ENCODE measurements around the gene SCGB3A1. TPM values are rescaled to one million over a fixed set of nuclear protein-coding genes. Genes with fewer than 3 reads are reported as not detected.

Gene SCGB3A1
- total and polyA plus RNA-seq, 3 experiments from 2014 or later, result 0.95 to 2.0 (median 1.6) TPM

- Mint-ChIP-seq H3K36me3 (peaks cover 0 to 15% (median 0%) of the 10 kb centered on the region in 3 donors), H3K4me1 (no peaks in the 10 kb centered on the region), H3K4me3 (no peak overlapping the region), H3K9me3 (no peaks in the 10 kb centered on the region), H3K27ac (peak overlapping the region in 2 of 8 donors; percentile 42 to 90), H3K27me3 (no peaks in the 10 kb centered on the region)
- H3K36me3 ChIP-seq (ENCODE audit: insufficient read depth, low read length), result no peaks in the 10 kb centered on the region
- H3K27me3 ChIP-seq (ENCODE audit: insufficient read depth, low read length, poor library complexity, severe bottlenecking), result no peaks in the 10 kb centered on the region
- CTCF ChIA-PET, result no interaction called here
- H3K9me3 ChIP-seq (ENCODE audit: low read length), result no peaks in the 10 kb centered on the region
- no peak overlapping the region for H3K4me3 ChIP-seq (ENCODE audit: low read length)
- DNase-seq, result no peak
- no peaks in the 10 kb centered on the region for H3K4me1 ChIP-seq (ENCODE audit: insufficient read depth, low read length)
- POLR2A ChIA-PET, result no interaction called here
- H3K27ac ChIP-seq (ENCODE audit: low read depth, low read length), result no peak overlapping the region
Observed at GRCh38 chr5:180612683-180613082, 21.4 kb upstream of the SCGB3A1 start.

GRCh38 chr5:180611140-180611850, 20.0 kb upstream of the SCGB3A1 start:
- Mint-ChIP-seq H3K27ac (no peak overlapping the region), H3K4me3 (no peak overlapping the region), H3K36me3 (peaks cover 0 to 14% (median 0%) of the 10 kb centered on the region in 3 donors), H3K9me3 (no peaks in the 10 kb centered on the region), H3K27me3 (no peaks in the 10 kb centered on the region), H3K4me1 (peaks cover 0 to under 1% (median under 1%) of the 10 kb centered on the region in 3 donors)
- Histone ChIP-seq H3K4me3 (ENCODE audit: low read length) (no peak overlapping the region), H3K27me3 (ENCODE audit: insufficient read depth, low read length, poor library complexity, severe bottlenecking) (no peaks in the 10 kb centered on the region), H3K36me3 (ENCODE audit: insufficient read depth, low read length) (no peaks in the 10 kb centered on the region), H3K9me3 (ENCODE audit: low read length) (no peaks in the 10 kb centered on the region), H3K4me1 (ENCODE audit: insufficient read depth, low read length) (no peaks in the 10 kb centered on the region), H3K27ac (ENCODE audit: low read depth, low read length) (no peak overlapping the region)
- POLR2A ChIA-PET, result no interaction called here
- no peak for DNase-seq
- CTCF ChIA-PET, result no interaction called here

GRCh38 chr5:180609817-180610550, 18.7 kb upstream of the SCGB3A1 start:
- H3K27me3 Mint-ChIP-seq, result no peaks in the 10 kb centered on the region
- ChIA-PET CTCF (no interaction called here), POLR2A (no interaction called here)
- Histone ChIP-seq H3K36me3 (ENCODE audit: insufficient read depth, low read length) (no peaks in the 10 kb centered on the region), H3K27ac (ENCODE audit: low read depth, low read length) (no peak overlapping the region), H3K27me3 (ENCODE audit: insufficient read depth, low read length, poor library complexity, severe bottlenecking) (no peaks in the 10 kb centered on the region), H3K9me3 (ENCODE audit: low read length) (no peaks in the 10 kb centered on the region), H3K4me1 (ENCODE audit: insufficient read depth, low read length) (no peaks in the 10 kb centered on the region), H3K4me3 (ENCODE audit: low read length) (no peak overlapping the region)
- H3K4me3 Mint-ChIP-seq, result no peak overlapping the region
- peaks cover 0 to 8% (median 5%) of the 10 kb centered on the region in 3 donors for H3K4me1 Mint-ChIP-seq
- DNase-seq, result no peak
- H3K27ac Mint-ChIP-seq, result no peak overlapping the region
- no peaks in the 10 kb centered on the region for H3K9me3 Mint-ChIP-seq
- peaks cover 0 to 14% (median 0%) of the 10 kb centered on the region in 3 donors for H3K36me3 Mint-ChIP-seq

- no peak overlapping the region for H3K27ac ChIP-seq (ENCODE audit: low read depth, low read length)
- CTCF ChIA-PET, result no interaction called here
- no peak overlapping the region for H3K27ac Mint-ChIP-seq
Observed at GRCh38 chr5:180609386-180609785, 18.1 kb upstream of the SCGB3A1 start.

GRCh38 chr5:180608572-180609310, 17.4 kb upstream of the SCGB3A1 start:
- peaks cover 0 to 8% (median 0%) of the 10 kb centered on the region in 3 donors for H3K36me3 Mint-ChIP-seq
- DNase-seq, result no peak
- H3K4me3 ChIP-seq (ENCODE audit: low read length), result no peak overlapping the region
- no peak overlapping the region for H3K4me3 Mint-ChIP-seq
- H3K27me3 Mint-ChIP-seq, result no peaks in the 10 kb centered on the region
- H3K4me1 Mint-ChIP-seq, result peaks cover 0 to 8% (median 5%) of the 10 kb centered on the region in 3 donors
- no peak overlapping the region for H3K27ac ChIP-seq (ENCODE audit: low read depth, low read length)
- ChIA-PET CTCF (interaction anchor here (2.5 kb wide), 1 partner anchor 84 kb away, joined by 14 read pairs; no protein-coding TSS in a partner anchor), POLR2A (no interaction called here)
- H3K9me3 Mint-ChIP-seq, result no peaks in the 10 kb centered on the region
- H3K27ac Mint-ChIP-seq, result peak overlapping the region in 1 of 8 donors; percentile 1
- no peaks in the 10 kb centered on the region for H3K4me1 ChIP-seq (ENCODE audit: insufficient read depth, low read length)
- H3K36me3 ChIP-seq (ENCODE audit: insufficient read depth, low read length), result no peaks in the 10 kb centered on the region
- no peaks in the 10 kb centered on the region for H3K9me3 ChIP-seq (ENCODE audit: low read length)
- H3K27me3 ChIP-seq (ENCODE audit: insufficient read depth, low read length, poor library complexity, severe bottlenecking), result no peaks in the 10 kb centered on the region

More at GRCh38 chr5:180609386-180609785, 18.1 kb upstream of the SCGB3A1 start:
- Histone ChIP-seq H3K9me3 (ENCODE audit: low read length) (no peaks in the 10 kb centered on the region), H3K36me3 (ENCODE audit: insufficient read depth, low read length) (no peaks in the 10 kb centered on the region), H3K4me3 (ENCODE audit: low read length) (no peak overlapping the region), H3K27me3 (ENCODE audit: insufficient read depth, low read length, poor library complexity, severe bottlenecking) (no peaks in the 10 kb centered on the region), H3K4me1 (ENCODE audit: insufficient read depth, low read length) (no peaks in the 10 kb centered on the region)
- no peaks in the 10 kb centered on the region for H3K9me3 Mint-ChIP-seq
- no peaks in the 10 kb centered on the region for H3K27me3 Mint-ChIP-seq
- no peak overlapping the region for H3K4me3 Mint-ChIP-seq
- peaks cover 0 to 8% (median 5%) of the 10 kb centered on the region in 3 donors for H3K4me1 Mint-ChIP-seq
- no peak for DNase-seq
- POLR2A ChIA-PET, result no interaction called here
- H3K36me3 Mint-ChIP-seq, result peaks cover 0 to 10% (median 0%) of the 10 kb centered on the region in 3 donors

GRCh38 chr5:180607861-180608571, 16.7 kb upstream of the SCGB3A1 start:
- POLR2A ChIA-PET, result no interaction called here

GRCh38 chr5:180606215-180606785, 15.0 kb upstream of the SCGB3A1 start:
- peaks cover 0 to 8% (median 5%) of the 10 kb centered on the region in 3 donors for H3K4me1 Mint-ChIP-seq
- no peaks in the 10 kb centered on the region for H3K9me3 Mint-ChIP-seq
- no peak overlapping the region for H3K4me3 Mint-ChIP-seq
- no peak for DNase-seq
- H3K27ac ChIP-seq (ENCODE audit: low read depth, low read length), result no peak overlapping the region
- peak overlapping the region in 2 of 8 donors; percentile 42 to 74 for H3K27ac Mint-ChIP-seq
- H3K27me3 Mint-ChIP-seq, result no peaks in the 10 kb centered on the region
- POLR2A ChIA-PET, result no interaction called here
- H3K36me3 Mint-ChIP-seq, result peaks cover 0 to 6% (median 0%) of the 10 kb centered on the region in 3 donors
- no peaks in the 10 kb centered on the region for H3K36me3 ChIP-seq (ENCODE audit: insufficient read depth, low read length)
- no peak overlapping the region for H3K4me3 ChIP-seq (ENCODE audit: low read length)
- H3K4me1 ChIP-seq (ENCODE audit: insufficient read depth, low read length), result no peaks in the 10 kb centered on the region
- no peaks in the 10 kb centered on the region for H3K9me3 ChIP-seq (ENCODE audit: low read length)
- CTCF ChIA-PET, result interaction anchor here (0.9 to 2.5 kb wide), 6 partner anchors 18 to 112 kb away, joined by 3 to 14 read pairs (median 4); no protein-coding TSS in a partner anchor
- no peaks in the 10 kb centered on the region for H3K27me3 ChIP-seq (ENCODE audit: insufficient read depth, low read length, poor library complexity, severe bottlenecking)

More at GRCh38 chr5:180607861-180608571, 16.7 kb upstream of the SCGB3A1 start:
- peak in 1 of 5 donors; percentile 26 for DNase-seq
- Histone ChIP-seq H3K27ac (ENCODE audit: low read depth, low read length) (no peak overlapping the region), H3K27me3 (ENCODE audit: insufficient read depth, low read length, poor library complexity, severe bottlenecking) (no peaks in the 10 kb centered on the region), H3K4me3 (ENCODE audit: low read length) (no peak overlapping the region), H3K36me3 (ENCODE audit: insufficient read depth, low read length) (no peaks in the 10 kb centered on the region), H3K9me3 (ENCODE audit: low read length) (no peaks in the 10 kb centered on the region), H3K4me1 (ENCODE audit: insufficient read depth, low read length) (no peaks in the 10 kb centered on the region)
- Mint-ChIP-seq H3K9me3 (no peaks in the 10 kb centered on the region), H3K4me1 (peaks cover 0 to 8% (median 5%) of the 10 kb centered on the region in 3 donors), H3K27ac (peak overlapping the region in 3 of 8 donors; percentile 1 to 84 (median 74)), H3K36me3 (peaks cover 0 to 8% (median 0%) of the 10 kb centered on the region in 3 donors), H3K27me3 (no peaks in the 10 kb centered on the region), H3K4me3 (no peak overlapping the region)
- CTCF ChIA-PET, result interaction anchor here (2.5 kb wide), 1 partner anchor 83 kb away, joined by 14 read pairs; no protein-coding TSS in a partner anchor
